ENCODE measurements around the gene NKX2-1.

GRCh38 chr14:36493761-36494160 is 26.3 kb downstream of the NKX2-1 start:
- TF ChIP-seq CTCF (optimal IDR thresholded peaks at IDR 0.05 in 1 of 3, IDR thresholded peaks at IDR 0.05 in 1 of 3, conservative IDR thresholded peaks at IDR 0.05 in 1 of 3; ENCODE audit: extremely low read depth in 1 of 3, insufficient read depth in 2 of 3, low read length in 3 of 3) (no peak), EZH2 (IDR thresholded peaks at IDR 0.05; ENCODE audit: low read length) (no peak)
